ENCODE data around the gene GRIP1. TPM values are rescaled to one million over a fixed set of nuclear protein-coding genes. Genes with fewer than 3 reads are reported as not detected.

GRIP1 gene
- total and polyA plus RNA-seq, 2 of the 4 experiments (the other 2 are of a cell fraction), result under 0.01 to 0.07 TPM

DNA sequence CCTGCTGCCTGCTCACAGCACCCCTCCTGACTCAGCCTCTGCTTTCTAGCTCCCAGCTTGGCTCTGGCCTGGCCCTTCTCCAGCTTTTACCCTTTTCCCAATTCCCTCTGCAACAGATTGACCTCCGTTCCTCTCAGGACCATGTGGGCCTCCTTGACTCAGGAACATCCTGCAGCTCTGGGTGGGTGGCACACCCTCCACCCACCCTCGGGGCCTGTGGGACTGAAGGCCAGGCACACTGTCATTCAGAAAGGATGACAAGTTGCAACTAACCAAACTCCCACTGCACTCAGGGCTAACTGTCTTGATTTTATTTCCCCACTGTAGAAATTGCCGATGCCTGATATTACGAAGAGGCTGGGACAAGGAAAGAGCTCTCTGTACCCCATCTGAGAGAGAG, 317.2 kb downstream of the GRIP1 start:
- H2AK5ac ChIP-seq (ENCODE audit: low read depth, low read length), result no peak overlapping the region
- H2AK9ac ChIP-seq (replicated peaks; ENCODE audit: low read depth, low read length, poor library complexity), result no peak overlapping the region
- H3K27ac ChIP-seq (ENCODE audit: insufficient read depth, low read length), result no peak overlapping the region
- WGBS, 2 experiments (ENCODE audit: extremely low coverage in 2 of 2, insufficient read length in 1 of 2), result 88% methylated on average over 1 of the region's 4 CpGs; no CpG with 5 or more reads in 1 of the 2 experiments
- H2AFZ ChIP-seq (replicated peaks; ENCODE audit: low read length, poor library complexity), result no peak overlapping the region
- H3K9ac ChIP-seq (ENCODE audit: low read depth, low read length), result no peak overlapping the region
- DNase-seq, result no peak
- no peak overlapping the region for H2BK20ac ChIP-seq (ENCODE audit: low read depth, low read length)
- H3K27me3 ChIP-seq (ENCODE audit: control insufficient read depth, insufficient read depth, low read length), result no peaks in the 10 kb centered on the region; the same call in 1 of the 2 replicates
- H3K36me3 ChIP-seq (ENCODE audit: control insufficient read depth, insufficient read depth, low read length), result no peaks in the 10 kb centered on the region
- dilution Hi-C loops (cut with HindIII; ENCODE audit: low sequenced_read_pairs, unreplicated experiment) (no loop called here), in situ Hi-C loops (cut with MboI; ENCODE audit: low sequenced_read_pairs) (no loop called here), intact Hi-C loops (cut with micrococcal nuclease) (no loop called here)
- H3K4me1 ChIP-seq (ENCODE audit: control insufficient read depth, insufficient read depth, low read length), result peaks cover 2% of the 10 kb centered on the region; the same call in 1 of the 2 replicates
- H2BK120ac ChIP-seq (ENCODE audit: low read depth, low read length), result no peak overlapping the region
- no peak overlapping the region for H2BK15ac ChIP-seq (ENCODE audit: low read depth, low read length)
- no peak overlapping the region for H3K4ac ChIP-seq (ENCODE audit: low read depth, low read length)
- no peaks in the 10 kb centered on the region for H3K9me1 ChIP-seq (ENCODE audit: insufficient read depth, low read length)
- H4K8ac ChIP-seq (ENCODE audit: low read depth in 2 of 2, low read length in 2 of 2), result no peak overlapping the region
- no peak for ATAC-seq (ENCODE audit: low read depth)
- H3K14ac ChIP-seq (replicated peaks; ENCODE audit: low read depth, low read length), result no peak overlapping the region
- H4K91ac ChIP-seq (ENCODE audit: insufficient read depth, low read depth, low read length), result no peak overlapping the region
- no peaks in the 10 kb centered on the region for H3K79me1 ChIP-seq (ENCODE audit: low read depth in 1 of 2, low read length in 2 of 2)
- ChIA-PET POLR2A (ENCODE audit: unreplicated experiment) (no interaction called here), CTCF (no interaction called here)
- no peaks in the 10 kb centered on the region for H4K20me1 ChIP-seq (ENCODE audit: insufficient read depth, low read length)
- H3K23ac ChIP-seq (ENCODE audit: low read depth, low read length), result no peak overlapping the region
- H3K4me3 ChIP-seq (ENCODE audit: insufficient read depth, low read depth, low read length), result no peak overlapping the region
- no peak overlapping the region for H2BK5ac ChIP-seq (ENCODE audit: low read depth, low read length, poor library complexity, severe bottlenecking)
- no peak overlapping the region for H3K18ac ChIP-seq (ENCODE audit: low read depth, low read length)
- no peak overlapping the region for H3K4me2 ChIP-seq (ENCODE audit: low read depth, low read length)
- no TSS peak for BruUV-seq (replicated peaks)
- no peaks in the 10 kb centered on the region for H3K9me3 ChIP-seq (ENCODE audit: control insufficient read depth, insufficient read depth, low read length)
- no peak overlapping the region for H3K56ac ChIP-seq (ENCODE audit: extremely low read depth, insufficient read depth, low read length)
- no peak for TF ChIP-seq MAZ (IDR thresholded peaks at IDR 0.05; ENCODE audit: borderline replicate concordance, low read depth, low read length)
- no peak for TF ChIP-seq MXI1 (IDR thresholded peaks at IDR 0.05; ENCODE audit: borderline replicate concordance, low read depth, low read length)
- no peak for TF ChIP-seq RCOR1 (IDR thresholded peaks at IDR 0.05; ENCODE audit: insufficient replicate concordance, low read length)
- TF ChIP-seq, protein P1, sequence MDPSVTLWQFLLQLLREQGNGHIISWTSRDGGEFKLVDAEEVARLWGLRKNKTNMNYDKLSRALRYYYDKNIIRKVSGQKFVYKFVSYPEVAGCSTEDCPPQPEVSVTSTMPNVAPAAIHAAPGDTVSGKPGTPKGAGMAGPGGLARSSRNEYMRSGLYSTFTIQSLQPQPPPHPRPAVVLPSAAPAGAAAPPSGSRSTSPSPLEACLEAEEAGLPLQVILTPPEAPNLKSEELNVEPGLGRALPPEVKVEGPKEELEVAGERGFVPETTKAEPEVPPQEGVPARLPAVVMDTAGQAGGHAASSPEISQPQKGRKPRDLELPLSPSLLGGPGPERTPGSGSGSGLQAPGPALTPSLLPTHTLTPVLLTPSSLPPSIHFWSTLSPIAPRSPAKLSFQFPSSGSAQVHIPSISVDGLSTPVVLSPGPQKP (IDR thresholded peaks at IDR 0.05; ENCODE audit: borderline replicate concordance, low read depth, low read length), result no peak
- no peak for TF ChIP-seq CTCF (conservative IDR thresholded peaks at IDR 0.05; ENCODE audit: low read depth, low read length)
- TF ChIP-seq POLR2A (IDR thresholded peaks at IDR 0.05; ENCODE audit: low read depth, low read length), result no peak
- TF ChIP-seq, protein P2, sequence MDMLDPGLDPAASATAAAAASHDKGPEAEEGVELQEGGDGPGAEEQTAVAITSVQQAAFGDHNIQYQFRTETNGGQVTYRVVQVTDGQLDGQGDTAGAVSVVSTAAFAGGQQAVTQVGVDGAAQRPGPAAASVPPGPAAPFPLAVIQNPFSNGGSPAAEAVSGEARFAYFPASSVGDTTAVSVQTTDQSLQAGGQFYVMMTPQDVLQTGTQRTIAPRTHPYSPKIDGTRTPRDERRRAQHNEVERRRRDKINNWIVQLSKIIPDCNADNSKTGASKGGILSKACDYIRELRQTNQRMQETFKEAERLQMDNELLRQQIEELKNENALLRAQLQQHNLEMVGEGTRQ (IDR thresholded peaks at IDR 0.05; ENCODE audit: low read depth, low read length), result no peak
- no peak for TF ChIP-seq BHLHE40 (IDR thresholded peaks at IDR 0.05; ENCODE audit: low read depth, low read length)
- TF ChIP-seq CEBPB (IDR thresholded peaks at IDR 0.05; ENCODE audit: low read depth, low read length), result no peak
- no peak for TF ChIP-seq CHD1 (IDR thresholded peaks at IDR 0.05; ENCODE audit: low read depth, low read length)
- H4K5ac ChIP-seq (ENCODE audit: low read depth, low read length), result no peak overlapping the region
